GM19239 (cell line): ENCODE results near the gene FYN.
"Not testable (repeated sequence)": the region's sequence is repeated elsewhere in the genome, so short reads cannot be mapped to it uniquely, and the experiment has no call there.

Experiments used
- DNase-seq: peaks from one replicate; pipeline ENCODE4 v3.0.0; 2011; ENCODE audit warnings: low spot score; ENCODE audit not compliant: insufficient read length
- FAIRE-seq: peaks from 2 replicates; lab custom pipeline; 2011; peaks lifted over from hg19 to GRCh38; lab: Jason Lieb, UNC

Gene FYN

GRCh38 chr6:111873178-111874024 is at the start of gene FYN:
TSS of gene FYN (minus strand) at chr6:111873452. CDS start at chr6:111720051, 153,401 bp downstream.
- DNase-seq (peak; percentile 100), FAIRE-seq (peak; percentile 84)

DNA sequence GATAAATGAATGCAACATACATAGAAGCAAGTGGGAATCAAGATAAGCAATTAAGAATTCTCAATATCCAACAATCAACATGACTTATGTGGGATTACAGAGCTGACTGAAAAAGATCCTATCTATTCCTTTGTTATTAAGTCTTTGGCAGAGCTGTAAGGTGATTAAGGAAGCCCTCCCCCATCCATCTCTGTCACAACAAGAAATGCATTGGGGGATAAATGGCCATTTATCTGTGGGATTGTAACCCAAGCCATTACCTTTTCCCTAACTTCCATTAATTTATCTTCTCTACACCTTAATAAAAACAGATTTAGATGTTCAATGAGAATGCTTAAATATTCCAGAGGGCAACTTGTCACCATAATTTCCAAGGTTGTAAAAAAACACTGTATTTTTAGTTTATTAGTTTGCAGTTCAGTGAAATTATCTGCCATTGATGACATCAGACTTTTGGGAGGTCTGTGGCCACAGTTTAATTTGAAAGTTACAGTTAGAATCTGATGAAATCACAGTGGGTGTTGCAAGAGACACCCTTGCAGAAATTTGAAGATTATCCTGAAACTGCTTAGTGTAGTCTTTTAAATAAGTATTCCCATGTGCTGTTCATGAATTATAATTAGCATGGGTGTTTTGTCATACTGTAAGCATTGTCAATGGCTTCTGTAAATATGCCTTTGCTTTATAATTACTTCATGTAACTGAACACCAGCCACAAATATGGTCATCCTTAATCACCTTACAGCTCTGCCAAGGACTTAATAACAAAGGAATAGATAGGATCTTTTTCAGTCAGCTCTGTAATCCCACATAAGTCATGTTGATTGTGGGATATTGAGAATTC is 49.4 kb upstream of the FYN start:
- FAIRE-seq, result no peak
- no peak for DNase-seq

DNA sequence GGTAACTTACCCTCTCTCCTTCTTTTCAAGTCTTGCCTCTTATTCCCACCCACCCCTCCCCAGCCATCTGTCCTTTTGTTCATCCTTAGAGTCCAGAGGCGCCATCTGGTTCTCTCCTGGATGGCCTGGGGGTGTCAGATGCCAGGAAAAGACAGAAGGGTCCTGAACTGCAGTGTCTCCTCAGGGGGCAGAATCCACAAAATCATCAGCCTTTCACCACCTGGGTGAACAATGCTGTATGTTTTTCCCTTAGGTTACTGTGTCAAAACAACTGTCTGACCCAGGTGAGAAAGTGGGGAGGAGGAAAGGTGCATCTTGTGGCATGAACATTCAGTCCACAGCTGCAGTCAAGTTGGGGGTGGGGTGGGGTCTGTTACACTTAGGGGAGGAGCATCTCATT is 47.9 kb upstream of the FYN start:
- no peak for FAIRE-seq
- no peak for DNase-seq

DNA sequence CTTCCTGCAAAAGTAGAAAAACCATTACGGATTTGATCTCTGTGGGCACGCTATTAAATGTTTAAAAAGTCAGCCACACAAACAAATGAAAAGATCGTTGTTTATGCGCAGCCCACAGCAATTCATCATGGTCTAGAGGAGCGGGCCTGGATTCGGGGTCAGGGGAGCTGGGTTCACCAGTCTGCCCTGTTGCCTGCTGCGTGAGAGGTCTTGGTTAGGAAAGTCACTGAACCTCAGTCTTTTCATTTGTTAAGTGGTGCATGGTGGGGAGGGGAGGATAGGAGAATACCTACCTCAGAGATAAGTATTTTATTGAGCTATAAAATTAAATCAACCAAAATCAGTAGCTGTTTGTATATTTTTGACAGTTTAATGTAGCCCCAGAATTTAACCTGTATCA is 47.3 kb upstream of the FYN start:
- no peak for FAIRE-seq
- no peak for DNase-seq

- no peak for DNase-seq
- no peak for FAIRE-seq
Measured at GRCh38 chr6:111918825-111919224, 45.6 kb upstream of the FYN start.

- DNase-seq, result no peak
- FAIRE-seq, result no peak
Measured at GRCh38 chr6:111916747-111917146, 43.5 kb upstream of the FYN start.

DNA sequence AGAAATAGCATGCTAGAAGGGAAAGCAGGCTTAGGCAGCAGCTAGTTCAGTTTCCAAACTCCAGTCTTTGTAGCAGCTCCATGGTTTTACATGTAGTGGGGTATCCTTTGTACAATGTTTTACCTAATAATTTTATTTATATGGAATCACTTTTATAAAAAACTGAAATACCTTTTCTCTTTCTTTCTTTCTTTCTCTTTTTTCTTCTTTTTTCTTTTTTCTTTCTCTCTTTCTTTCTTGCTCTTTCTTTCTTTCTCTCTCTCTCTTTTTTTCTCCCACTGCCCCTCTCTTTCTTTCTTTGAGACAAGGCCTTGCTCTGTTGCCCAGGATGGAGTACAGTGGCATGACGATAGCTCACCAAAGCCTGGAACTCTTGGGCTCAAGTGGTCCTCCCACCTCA is 41.4 kb upstream of the FYN start:
- FAIRE-seq, result no peak

DNA sequence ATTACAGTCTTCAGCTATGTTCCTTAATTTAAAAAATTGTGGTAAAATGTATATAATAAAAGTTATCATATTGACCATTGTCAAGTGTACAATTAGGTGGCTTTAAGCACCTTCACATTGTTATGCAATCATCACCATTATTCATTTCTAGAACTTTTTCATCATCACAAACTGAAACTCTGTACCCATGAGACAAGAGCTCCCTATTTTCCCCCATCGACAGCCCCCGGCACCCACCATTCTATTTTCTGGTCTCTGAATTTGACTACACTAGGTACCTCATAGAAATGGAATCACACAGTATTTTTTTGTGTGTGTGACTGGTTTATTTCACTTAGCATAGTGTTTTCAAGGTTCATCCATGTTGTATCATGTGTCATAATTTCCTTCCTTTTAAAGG is 39.7 kb upstream of the FYN start:
- DNase-seq (no peak), FAIRE-seq (no peak)

More for the DNA sequence above, 41.4 kb upstream of the FYN start:
- DNase-seq, result no peak

DNA sequence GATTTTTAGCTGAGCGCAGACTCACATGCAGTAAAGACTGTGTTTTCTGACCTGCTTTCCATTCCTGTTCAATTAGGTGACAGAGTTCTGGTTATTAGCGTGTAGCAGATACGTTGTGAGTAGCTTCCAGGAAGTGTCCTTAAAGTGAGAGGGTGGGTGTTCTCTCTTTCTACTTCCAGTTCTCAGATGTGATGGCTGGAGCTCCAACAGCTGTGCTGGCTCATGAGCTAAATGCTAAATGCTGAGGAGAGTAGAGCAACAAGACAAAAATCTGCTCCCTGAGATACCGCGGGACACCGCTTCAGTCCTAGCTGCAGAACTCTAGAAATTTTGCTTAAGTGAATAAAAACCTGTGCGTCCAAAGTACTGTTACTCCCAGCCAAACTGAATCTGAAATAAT is 38.2 kb upstream of the FYN start:
- no peak for FAIRE-seq
- no peak for DNase-seq

DNA sequence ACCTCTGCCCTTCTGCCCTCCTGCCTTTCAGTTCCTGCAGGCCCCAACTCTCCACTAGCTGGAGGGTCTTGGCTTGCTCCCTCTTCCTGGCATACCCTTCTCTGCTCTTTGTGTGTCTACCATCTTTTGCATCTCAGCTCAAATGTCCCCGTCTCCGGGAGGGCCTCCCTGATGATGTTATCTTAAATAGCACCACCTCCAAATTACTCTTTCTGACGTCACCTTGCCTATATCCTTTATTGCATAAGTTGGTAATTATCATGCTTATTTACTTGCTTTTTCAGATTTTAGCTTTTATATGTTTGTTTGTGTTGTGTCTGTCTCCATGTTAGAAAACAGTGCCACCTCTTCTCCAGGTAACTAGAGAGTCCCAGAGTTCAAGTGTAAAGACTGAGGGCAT is 36.0 kb upstream of the FYN start:
- no peak for DNase-seq
- FAIRE-seq, result no peak

DNA sequence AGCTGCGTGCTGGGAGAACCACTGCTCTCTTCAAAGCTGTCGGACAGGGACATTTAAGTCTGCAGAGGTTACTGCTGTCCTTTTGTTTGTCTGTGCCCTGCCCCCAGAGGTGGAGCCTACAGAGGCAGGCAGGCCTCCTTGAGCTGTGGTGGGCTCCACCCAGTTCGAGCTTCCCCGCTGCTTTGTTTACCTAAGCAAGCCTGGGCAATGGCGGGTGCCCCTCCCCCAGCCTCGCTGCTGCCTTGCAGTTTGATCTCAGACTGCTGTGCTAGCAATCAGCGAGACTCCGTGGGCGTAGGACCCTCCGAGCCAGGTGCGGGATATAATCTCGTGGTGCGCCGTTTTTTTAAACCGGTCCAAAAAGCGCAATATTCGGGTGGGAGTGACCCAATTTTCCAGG is 35.1 kb upstream of the FYN start:
- FAIRE-seq, DNase-seq: not testable (repeated sequence)

- FAIRE-seq, result no peak
- no peak for DNase-seq
Measured at GRCh38 chr6:111900735-111901134, 27.5 kb upstream of the FYN start.

GRCh38 chr6:111899531-111899930 is 26.3 kb upstream of the FYN start:
- DNase-seq, result no peak
- no peak for FAIRE-seq

DNA sequence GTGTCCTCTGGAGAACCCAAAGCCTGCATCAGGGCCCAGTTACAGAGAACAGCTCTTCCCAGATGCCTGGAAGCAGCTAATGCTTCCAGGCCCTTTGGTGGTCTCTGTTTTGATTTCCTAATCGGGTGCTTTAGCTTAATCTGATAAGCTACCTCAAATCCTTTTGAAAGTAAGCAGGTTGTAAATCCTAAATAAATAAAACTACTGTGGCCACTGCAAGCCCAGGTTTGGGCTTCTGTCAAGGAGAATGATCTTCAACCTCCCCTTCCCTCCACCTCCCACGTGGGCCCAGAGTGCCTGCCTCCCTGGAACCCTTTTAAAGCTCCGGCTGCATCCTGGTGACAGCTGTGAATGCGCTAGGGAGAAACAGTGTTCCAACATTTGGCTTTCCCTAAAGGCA is 25.2 kb upstream of the FYN start:
- FAIRE-seq (no peak), DNase-seq (no peak)

- no peak for DNase-seq
- no peak for FAIRE-seq
Measured at GRCh38 chr6:111894951-111895350, 21.7 kb upstream of the FYN start.

DNA sequence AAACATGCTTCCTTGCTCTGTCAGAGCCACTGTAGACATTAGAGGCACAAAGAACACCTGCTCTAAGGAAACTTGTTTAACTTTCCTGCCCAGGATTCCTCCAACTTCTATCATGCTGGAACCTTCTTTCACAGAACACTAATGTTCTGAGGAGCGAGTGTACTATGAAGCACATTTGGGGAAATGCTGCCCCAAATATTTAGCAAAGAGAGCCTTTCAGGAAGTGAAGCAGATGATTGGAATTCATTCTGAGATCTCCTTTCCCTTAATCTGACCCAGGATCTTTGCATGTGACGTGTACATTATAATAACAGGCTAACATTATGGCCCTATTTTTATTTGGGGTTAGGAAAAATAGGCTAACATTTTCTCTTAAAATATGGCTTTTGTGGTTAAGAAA is 21.0 kb upstream of the FYN start:
- FAIRE-seq, result no peak

DNA sequence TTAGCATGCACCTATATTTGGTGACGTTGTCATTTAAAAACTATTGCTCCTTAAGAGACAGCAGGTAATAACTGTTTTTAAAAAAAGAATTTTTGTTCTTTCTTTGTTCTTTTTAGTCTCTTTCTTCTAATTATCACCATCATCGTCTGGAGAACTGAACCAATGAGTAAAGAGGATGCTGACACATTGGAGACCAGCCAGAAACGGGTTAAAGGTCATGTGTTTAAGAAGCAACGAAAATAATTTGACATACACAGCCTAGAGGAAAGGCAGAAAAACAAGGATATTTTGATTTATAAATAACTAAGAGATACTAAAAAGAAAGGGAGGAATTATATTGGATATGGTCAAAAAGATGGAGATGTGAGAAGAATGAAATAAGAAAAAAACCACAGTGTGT is 19.2 kb upstream of the FYN start:
- FAIRE-seq, result no peak
- DNase-seq, result no peak

More for the DNA sequence above, 21.0 kb upstream of the FYN start:
- no peak for DNase-seq

DNA sequence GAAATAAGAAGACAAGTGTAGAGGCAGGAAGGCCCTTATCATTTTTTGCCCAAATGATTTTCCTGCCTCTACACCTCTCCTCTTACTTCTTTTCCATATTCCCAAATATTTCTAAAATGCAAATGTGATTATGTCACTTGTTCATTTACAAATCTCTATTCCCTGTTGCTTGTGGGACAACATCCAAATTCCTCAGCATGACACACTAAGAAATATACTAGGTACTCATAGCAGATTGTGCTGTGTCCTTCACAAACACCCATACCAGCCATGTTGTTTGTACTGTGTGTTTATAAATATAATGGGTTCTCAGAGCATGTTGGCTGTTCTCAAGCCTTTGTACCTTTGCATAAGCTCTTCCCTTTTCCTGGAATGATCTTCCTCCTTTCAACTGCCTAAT is 17.7 kb upstream of the FYN start:
- no peak for DNase-seq
- no peak for FAIRE-seq

DNA sequence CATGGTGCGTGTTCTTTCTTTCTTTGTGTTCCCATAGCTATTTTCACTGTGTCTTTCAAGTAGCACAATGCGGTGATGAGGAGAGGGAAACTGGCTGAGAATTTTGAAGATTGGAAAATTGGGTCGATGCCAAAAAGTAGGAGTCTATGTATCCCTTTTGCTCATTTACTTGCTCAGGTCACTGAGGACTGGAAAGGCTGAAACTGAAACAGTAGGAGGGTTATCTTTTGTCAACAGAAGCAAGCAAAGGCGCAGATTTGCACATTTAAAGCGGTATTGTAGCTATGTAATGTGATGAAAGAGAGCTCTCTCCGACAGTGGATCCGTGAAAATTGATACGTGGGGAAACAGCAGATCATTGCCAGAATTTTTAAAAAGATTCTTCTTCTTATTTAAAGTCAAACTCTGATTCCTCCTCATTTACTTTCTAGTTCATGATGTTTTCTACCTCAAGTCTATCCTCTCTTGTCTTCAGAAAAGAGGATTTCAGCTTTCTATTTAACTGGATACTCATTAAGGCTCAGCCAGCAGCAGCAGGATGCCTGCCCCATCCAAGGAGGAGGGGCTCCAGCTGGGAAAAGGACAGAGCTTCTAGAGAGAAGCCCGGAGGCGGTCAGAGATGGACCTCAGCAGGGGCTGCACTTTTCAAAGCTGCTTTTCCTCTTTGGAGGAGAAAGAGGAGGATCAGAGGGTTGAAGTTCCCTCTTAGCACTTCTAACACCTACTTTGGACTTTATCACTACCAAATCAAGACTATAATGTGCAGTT is 15.9 kb upstream of the FYN start:
- no peak for FAIRE-seq
- DNase-seq, result no peak

GRCh38 chr6:111886793-111887192 is 13.5 kb upstream of the FYN start:
- not testable (repeated sequence) for DNase-seq, FAIRE-seq
